Epithelial cell of proximal tubule (primary cell): ENCODE measurements around the gene COMMD1. TPM values are rescaled to one million over a fixed set of nuclear protein-coding genes. Genes with fewer than 3 reads are reported as not detected.
"Not testable (repeated sequence)": the region's sequence is repeated elsewhere in the genome, so short reads cannot be mapped to it uniquely, and the experiment has no call there.

Experiments used
- DNase-seq: peaks from one replicate; pipeline ENCODE4 v3.0.0-alpha.2; 2011; ENCODE audit warnings: low read depth
- H3K4me3 ChIP-seq: 2 replicates; pipeline ENCODE4 v1.5.1; 2011; ENCODE audit warnings: low read depth, mild to moderate bottlenecking, low read length
- CTCF ChIP-seq: conservative IDR thresholded peaks from 2 replicates; pipeline ENCODE4 v1.5.1; 2012; ENCODE audit warnings: low read depth, mild to moderate bottlenecking, low read length
- total RNA-seq: library from RNA; depleted of rRNA; stranded (reverse); fragments of >200 nt; gene quantifications from 2 replicates; pipeline ENCODE4 v1.2.3, GENCODE V29; 2015

Gene COMMD1
- total RNA-seq, 1 donor from 2014 or later: 37.4 TPM

- DNase-seq: no peak
- TF ChIP-seq CTCF: no peak
- no peak overlapping the region for H3K4me3 ChIP-seq
Measured at GRCh38 chr2:62141142-62141740, 235.8 kb downstream of the COMMD1 start.

GRCh38 chr2:62142054-62142453 lies 236.6 kb downstream of the COMMD1 start:
- DNase-seq: no peak
- no peak for TF ChIP-seq CTCF

GRCh38 chr2:62143696-62144095 lies 238.2 kb downstream of the COMMD1 start:
- no peak for DNase-seq
- H3K4me3 ChIP-seq: no peak overlapping the region
- TF ChIP-seq CTCF: no peak

More at GRCh38 chr2:62142054-62142453, 236.6 kb downstream of the COMMD1 start:
- H3K4me3 ChIP-seq: no peak overlapping the region

- DNase-seq: no peak
- TF ChIP-seq CTCF: no peak
- no peak overlapping the region for H3K4me3 ChIP-seq
Measured at GRCh38 chr2:62144689-62145477, 239.4 kb downstream of the COMMD1 start.

GRCh38 chr2:62145478-62146100 lies 240.1 kb downstream of the COMMD1 start:
- no peak for DNase-seq
- H3K4me3 ChIP-seq: no peak overlapping the region
- no peak for TF ChIP-seq CTCF

GRCh38 chr2:62146790-62147189 lies 241.3 kb downstream of the COMMD1 start:
- H3K4me3 ChIP-seq, DNase-seq: not testable (repeated sequence)

- no peak for TF ChIP-seq CTCF
- no peak for DNase-seq
- no peak overlapping the region for H3K4me3 ChIP-seq
Measured at GRCh38 chr2:62147610-62148301, 242.3 kb downstream of the COMMD1 start.
